ENCODE measurements around the gene SEC63.

DNA sequence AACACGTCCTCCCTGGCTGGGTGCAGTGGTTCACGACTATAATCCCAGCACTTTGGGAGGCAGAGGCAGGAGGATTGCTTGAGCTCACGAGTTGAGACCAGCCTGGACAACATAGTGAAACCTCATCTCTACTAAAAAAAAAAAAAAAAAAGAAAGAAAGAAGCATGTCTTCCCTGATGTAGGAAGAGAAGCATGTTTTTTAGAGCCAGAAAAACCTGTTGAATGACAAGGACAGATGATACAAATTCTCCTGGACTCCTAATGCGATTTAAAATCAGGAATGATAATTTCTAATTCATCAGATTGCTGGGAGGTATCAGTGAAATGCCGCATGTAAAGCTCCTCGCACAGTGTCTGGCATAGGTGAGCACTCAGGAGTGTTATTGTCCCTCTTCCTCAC lies 23.7 kb upstream of the SEC63 start:
- TF ChIP-seq, protein P1, sequence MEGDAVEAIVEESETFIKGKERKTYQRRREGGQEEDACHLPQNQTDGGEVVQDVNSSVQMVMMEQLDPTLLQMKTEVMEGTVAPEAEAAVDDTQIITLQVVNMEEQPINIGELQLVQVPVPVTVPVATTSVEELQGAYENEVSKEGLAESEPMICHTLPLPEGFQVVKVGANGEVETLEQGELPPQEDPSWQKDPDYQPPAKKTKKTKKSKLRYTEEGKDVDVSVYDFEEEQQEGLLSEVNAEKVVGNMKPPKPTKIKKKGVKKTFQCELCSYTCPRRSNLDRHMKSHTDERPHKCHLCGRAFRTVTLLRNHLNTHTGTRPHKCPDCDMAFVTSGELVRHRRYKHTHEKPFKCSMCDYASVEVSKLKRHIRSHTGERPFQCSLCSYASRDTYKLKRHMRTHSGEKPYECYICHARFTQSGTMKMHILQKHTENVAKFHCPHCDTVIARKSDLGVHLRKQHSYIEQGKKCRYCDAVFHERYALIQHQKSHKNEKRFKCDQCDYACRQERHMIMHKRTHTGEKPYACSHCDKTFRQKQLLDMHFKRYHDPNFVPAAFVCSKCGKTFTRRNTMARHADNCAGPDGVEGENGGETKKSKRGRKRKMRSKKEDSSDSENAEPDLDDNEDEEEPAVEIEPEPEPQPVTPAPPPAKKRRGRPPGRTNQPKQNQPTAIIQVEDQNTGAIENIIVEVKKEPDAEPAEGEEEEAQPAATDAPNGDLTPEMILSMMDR (IDR thresholded peaks at IDR 0.05) = no peak
- TF ChIP-seq POLR2A (IDR thresholded peaks at IDR 0.05) = no peak

All from esophagus squamous epithelium (tissue), 4 donors.